Caco-2 (cell line): ENCODE measurements around the gene PEX3. TPM values are rescaled to one million over a fixed set of nuclear protein-coding genes. Genes with fewer than 3 reads are reported as not detected.
A peak's percentile ranks its signal among the peaks of the same experiment; 100 is the strongest.

ENCODE experiments used
- BruUV-seq: library from RNA; stranded (reverse); fragments of 400-500 nt; replicated peaks from 2 replicates; lab custom pipeline; 2021; lab: Mats Ljungman, UMichigan
- CTCF ChIA-PET: fragments of 300-600 bp; sonication (Branson Sonifier 250); formaldehyde crosslinking; loops from one replicate; lab custom pipeline; 2022; ENCODE audit warnings: antibody characterized with exemption; lab: Charles Lee
- POLR2A ChIA-PET: fragments of 300-600 bp; sonication (Branson Sonifier 250); formaldehyde crosslinking; loops from one replicate; lab custom pipeline; 2022; ENCODE audit warnings: antibody characterized with exemption; lab: Charles Lee
- DNase-seq, 2 experiments: peaks; one replicate each; pipeline versions ENCODE4 v3.0.0 to v3.0.0-alpha.2; 2020 to 2022
- H3K27me3 ChIP-seq: replicated peaks from 2 replicates; pipeline ENCODE4 v1.6.0; 2011; ENCODE audit warnings: low read length; ENCODE audit not compliant: control insufficient read depth, insufficient read depth
- H3K36me3 ChIP-seq: 2 replicates; pipeline ENCODE4 v1.5.1; 2011; ENCODE audit warnings: low read length; ENCODE audit not compliant: control insufficient read depth, insufficient read depth
- H3K4me1 ChIP-seq: fragments of 250-450 bp; sonication (Bioruptor Pico); 2 replicates; pipeline ENCODE4 v1.5.1; 2020; ENCODE audit warnings: mild to moderate bottlenecking
- H3K4me3 ChIP-seq: 2 replicates; pipeline ENCODE4 v1.5.1; 2011; ENCODE audit warnings: low read depth, mild to moderate bottlenecking, control low read depth, low read length
- H3K9me3 ChIP-seq: fragments of 250-450 bp; sonication (Bioruptor Pico); 2 replicates; pipeline ENCODE4 v1.5.1; 2020; ENCODE audit warnings: mild to moderate bottlenecking, moderate library complexity
- H3K27ac Mint-ChIP-seq: one replicate; pipeline ENCODE4 v1.8.0; 2022; ENCODE audit warnings: mixed read lengths; ENCODE audit not compliant: unreplicated experiment
- H3K27me3 Mint-ChIP-seq: one replicate; pipeline ENCODE4 v1.8.0; 2022; ENCODE audit warnings: mixed read lengths; ENCODE audit not compliant: insufficient read depth, unreplicated experiment
- H3K36me3 Mint-ChIP-seq: one replicate; pipeline ENCODE4 v1.8.0; 2022; ENCODE audit warnings: mild to moderate bottlenecking, mixed read lengths; ENCODE audit not compliant: insufficient read depth, unreplicated experiment
- H3K4me1 Mint-ChIP-seq: one replicate; pipeline ENCODE4 v1.8.0; 2022; ENCODE audit warnings: low read depth, mixed read lengths; ENCODE audit not compliant: unreplicated experiment
- H3K4me3 Mint-ChIP-seq: one replicate; pipeline ENCODE4 v1.8.0; 2022; ENCODE audit warnings: mild to moderate bottlenecking, moderate library complexity, mixed read lengths; ENCODE audit not compliant: unreplicated experiment
- H3K9me3 Mint-ChIP-seq: one replicate; pipeline ENCODE4 v1.8.0; 2022; ENCODE audit warnings: mixed read lengths; ENCODE audit not compliant: unreplicated experiment
- intact Hi-C: fragments of 100-400 bp; cut with micrococcal nuclease; formaldehyde crosslinking; loops from one replicate; pipeline ENCODE4 v1.10.0; 2022; ENCODE audit not compliant: unreplicated experiment
- total RNA-seq: library from RNA; stranded (reverse); gene quantifications from 2 replicates; pipeline ENCODE4 v1.2.3, GENCODE V29; 2022
- TF ChIP-seq, protein P1 (sequence below), 2 experiments: fragments of 200-600 bp in 1 of 2; IDR thresholded peaks; 1 replicate in 1 of 2; 2 replicates in 1 of 2; pipeline versions ENCODE4 v1.5.1 to v1.8.0; 2011 to 2022; ENCODE audit warnings: antibody characterized with exemption in 1 of 2, control low read depth in 1 of 2, inconsistent platforms in 1 of 2, low read depth in 1 of 2, low read length in 1 of 2, mild to moderate bottlenecking in 1 of 2, moderate library complexity in 1 of 2; ENCODE audit not compliant: insufficient read depth in 1 of 2, severe bottlenecking in 1 of 2, unreplicated experiment in 1 of 2

Gene PEX3
- total RNA-seq, 1 experiment from 2014 or later = 44.6 TPM

DNA sequence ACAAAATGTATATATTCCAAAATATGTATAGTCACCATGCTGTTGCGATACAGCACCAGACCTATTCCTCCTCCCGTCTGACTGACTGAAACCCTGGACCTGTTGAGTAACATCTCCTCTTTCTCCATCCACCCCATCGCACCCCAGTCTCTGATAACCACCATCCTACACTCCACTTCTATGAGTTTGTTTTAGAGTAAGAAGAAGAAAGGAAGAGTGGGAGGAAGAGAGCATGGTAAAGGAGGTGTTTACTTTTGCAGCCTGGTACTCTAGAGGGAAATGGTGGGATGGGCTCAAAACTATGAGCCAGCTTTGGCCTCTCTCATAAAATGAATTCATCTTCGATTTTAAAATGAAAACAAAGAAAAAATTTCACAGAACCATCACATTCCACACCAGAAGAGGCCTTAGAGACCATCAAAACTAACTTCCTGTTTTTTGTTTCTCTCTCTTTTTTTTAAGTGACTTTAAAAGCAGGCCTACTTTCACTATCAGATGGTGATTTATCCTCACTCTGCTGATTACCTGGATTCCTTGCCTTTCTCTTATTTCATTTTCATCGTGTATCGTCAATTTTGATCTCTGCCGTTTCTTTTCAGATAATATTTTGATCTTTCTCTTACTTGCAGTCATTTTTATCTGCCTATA is 77.7 kb downstream of the PEX3 start:
- H3K27me3 Mint-ChIP-seq = no peaks in the 10 kb centered on the region
- H3K27me3 ChIP-seq = no peaks in the 10 kb centered on the region
- no peaks in the 10 kb centered on the region for H3K36me3 Mint-ChIP-seq
- no peaks in the 10 kb centered on the region for H3K9me3 Mint-ChIP-seq
- H3K36me3 ChIP-seq = no peaks in the 10 kb centered on the region
- no peaks in the 10 kb centered on the region for H3K4me1 Mint-ChIP-seq
- ChIA-PET POLR2A (interaction anchor here (0.6 kb wide), 1 partner anchor 18 kb away, joined by 3 read pairs; no protein-coding TSS in a partner anchor), CTCF (interaction anchor here (0.6 to 1.2 kb wide), 2 partner anchors 15 to 39 kb away, joined by 3 to 5 read pairs; no protein-coding TSS in a partner anchor)
- no TSS peak for BruUV-seq
- TF ChIP-seq, protein P1, sequence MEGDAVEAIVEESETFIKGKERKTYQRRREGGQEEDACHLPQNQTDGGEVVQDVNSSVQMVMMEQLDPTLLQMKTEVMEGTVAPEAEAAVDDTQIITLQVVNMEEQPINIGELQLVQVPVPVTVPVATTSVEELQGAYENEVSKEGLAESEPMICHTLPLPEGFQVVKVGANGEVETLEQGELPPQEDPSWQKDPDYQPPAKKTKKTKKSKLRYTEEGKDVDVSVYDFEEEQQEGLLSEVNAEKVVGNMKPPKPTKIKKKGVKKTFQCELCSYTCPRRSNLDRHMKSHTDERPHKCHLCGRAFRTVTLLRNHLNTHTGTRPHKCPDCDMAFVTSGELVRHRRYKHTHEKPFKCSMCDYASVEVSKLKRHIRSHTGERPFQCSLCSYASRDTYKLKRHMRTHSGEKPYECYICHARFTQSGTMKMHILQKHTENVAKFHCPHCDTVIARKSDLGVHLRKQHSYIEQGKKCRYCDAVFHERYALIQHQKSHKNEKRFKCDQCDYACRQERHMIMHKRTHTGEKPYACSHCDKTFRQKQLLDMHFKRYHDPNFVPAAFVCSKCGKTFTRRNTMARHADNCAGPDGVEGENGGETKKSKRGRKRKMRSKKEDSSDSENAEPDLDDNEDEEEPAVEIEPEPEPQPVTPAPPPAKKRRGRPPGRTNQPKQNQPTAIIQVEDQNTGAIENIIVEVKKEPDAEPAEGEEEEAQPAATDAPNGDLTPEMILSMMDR (IDR thresholded peaks at IDR 0.05; ENCODE audit: insufficient read depth in 1 of 2, low read depth in 1 of 2, low read length in 1 of 2, severe bottlenecking in 1 of 2, unreplicated experiment in 1 of 2) = no peak
- peaks cover 23% of the 10 kb centered on the region for H3K4me1 ChIP-seq
- no peak overlapping the region for H3K4me3 Mint-ChIP-seq
- H3K9me3 ChIP-seq = no peaks in the 10 kb centered on the region
- no peak overlapping the region for H3K27ac Mint-ChIP-seq
- H3K4me3 ChIP-seq = no peak overlapping the region
- intact Hi-C loops = no loop called here
- DNase-seq = no peak

- no peak for DNase-seq
- H3K4me1 ChIP-seq = peaks cover 30% of the 10 kb centered on the region
- H3K36me3 ChIP-seq = no peaks in the 10 kb centered on the region
- TF ChIP-seq, protein P1 (IDR thresholded peaks at IDR 0.05; ENCODE audit: insufficient read depth in 1 of 2, low read depth in 1 of 2, low read length in 1 of 2, severe bottlenecking in 1 of 2, unreplicated experiment in 1 of 2) = peak in 1 of 2 experiments; percentile 46
- H3K27ac Mint-ChIP-seq = no peak overlapping the region
- H3K9me3 Mint-ChIP-seq = no peaks in the 10 kb centered on the region
- H3K9me3 ChIP-seq = no peaks in the 10 kb centered on the region
- CTCF ChIA-PET = interaction anchor here (0.6 to 1.2 kb wide), 2 partner anchors 16 to 38 kb away, joined by 3 to 5 read pairs; no protein-coding TSS in a partner anchor
- intact Hi-C loops = no loop called here
- H3K4me3 ChIP-seq = no peak overlapping the region
- H3K4me3 Mint-ChIP-seq = no peak overlapping the region
- H3K4me1 Mint-ChIP-seq = no peaks in the 10 kb centered on the region
- POLR2A ChIA-PET = interaction anchor here (0.6 kb wide), 1 partner anchor 17 kb away, joined by 3 read pairs; no protein-coding TSS in a partner anchor
- no TSS peak for BruUV-seq
- no peaks in the 10 kb centered on the region for H3K27me3 Mint-ChIP-seq
- no peaks in the 10 kb centered on the region for H3K27me3 ChIP-seq
- no peaks in the 10 kb centered on the region for H3K36me3 Mint-ChIP-seq
These were observed 78.5 kb downstream of the PEX3 start for GRCh38 chr6:143529095-143529494.

DNA sequence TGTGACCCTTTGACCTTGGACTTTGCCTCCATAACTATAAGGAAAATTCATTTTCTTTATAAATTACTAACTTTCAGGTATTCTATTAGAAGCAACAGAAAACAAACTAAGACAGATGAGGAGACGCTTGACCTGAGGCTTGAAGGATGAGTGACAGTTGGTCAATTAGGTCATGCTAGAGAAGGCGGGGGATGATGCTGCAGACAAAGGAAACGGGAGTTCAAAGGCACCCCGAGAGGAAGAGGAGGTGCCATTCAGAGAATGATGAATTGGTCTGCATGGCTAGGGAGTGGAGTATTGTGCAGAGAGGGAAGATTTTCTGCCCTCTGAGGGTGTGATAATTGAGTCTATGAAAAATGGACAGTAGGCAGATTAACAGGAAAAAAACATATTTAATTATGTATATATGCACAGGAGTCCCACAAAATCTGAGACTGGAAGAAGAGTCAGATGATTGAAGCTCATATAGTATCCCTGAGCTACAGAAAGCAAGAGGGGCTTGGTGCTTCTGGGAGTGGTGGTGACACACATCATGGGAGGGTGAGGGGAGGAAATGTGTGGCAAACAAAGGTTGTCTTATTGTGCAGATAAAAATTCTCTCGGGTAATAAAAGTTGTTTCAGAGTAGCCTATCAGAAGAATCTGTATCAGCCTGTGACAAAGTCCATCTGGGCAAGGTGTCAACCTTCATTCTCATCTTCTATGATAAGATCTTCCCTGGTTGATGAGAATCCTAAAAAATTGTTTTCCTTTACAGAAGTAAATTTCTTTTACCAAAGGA is 81.3 kb downstream of the PEX3 start:
- no peak overlapping the region for H3K27ac Mint-ChIP-seq

More for the DNA sequence above, 81.3 kb downstream of the PEX3 start:
- Histone ChIP-seq H3K9me3 (no peaks in the 10 kb centered on the region), H3K4me1 (peaks cover 49% of the 10 kb centered on the region), H3K4me3 (no peak overlapping the region), H3K27me3 (no peaks in the 10 kb centered on the region), H3K36me3 (no peaks in the 10 kb centered on the region)
- intact Hi-C loops = no loop called here
- Mint-ChIP-seq H3K4me3 (no peak overlapping the region), H3K9me3 (no peaks in the 10 kb centered on the region), H3K36me3 (peaks cover 16% of the 10 kb centered on the region), H3K4me1 (peaks cover 18% of the 10 kb centered on the region), H3K27me3 (no peaks in the 10 kb centered on the region)
- TF ChIP-seq, protein P1 (IDR thresholded peaks at IDR 0.05; ENCODE audit: insufficient read depth in 1 of 2, low read depth in 1 of 2, low read length in 1 of 2, severe bottlenecking in 1 of 2, unreplicated experiment in 1 of 2) = no peak
- BruUV-seq = no TSS peak
- no peak for DNase-seq
- POLR2A ChIA-PET = no interaction called here
- CTCF ChIA-PET = interaction anchor here (0.6 kb wide), 1 partner anchor 14 kb away, joined by 3 read pairs; no protein-coding TSS in a partner anchor
